GM23248 (cell line): ENCODE measurements around the gene CAMTA1. TPM values are rescaled to one million over a fixed set of nuclear protein-coding genes. Genes with fewer than 3 reads are reported as not detected.

Experiments used
- DNase-seq: peaks from one replicate; pipeline ENCODE4 v3.0.0-alpha.2; 2015
- H2AFZ ChIP-seq: fragments of 200-600 bp; sonication (generic); 2 replicates; pipeline ENCODE4 v1.6.1; 2016; ENCODE audit warnings: antibody characterized with exemption
- H3F3A ChIP-seq: fragments of 200-600 bp; sonication (generic); 2 replicates; pipeline ENCODE4 v1.6.1; 2016; ENCODE audit warnings: mild to moderate bottlenecking, antibody characterized with exemption, mixed run types; ENCODE audit not compliant: insufficient read depth
- H3K27ac ChIP-seq: fragments of 200-600 bp; sonication (generic); 2 replicates; pipeline ENCODE4 v1.5.1; 2016; ENCODE audit warnings: mild to moderate bottlenecking
- H3K27me3 ChIP-seq: fragments of 200-600 bp; sonication (generic); replicated peaks from 2 replicates; pipeline ENCODE4 v1.6.1; 2016; ENCODE audit warnings: mild to moderate bottlenecking; ENCODE audit not compliant: insufficient read depth
- H3K36me3 ChIP-seq: fragments of 200-600 bp; sonication (generic); 2 replicates; pipeline ENCODE4 v1.6.1; 2016; ENCODE audit warnings: low read depth, mild to moderate bottlenecking
- H3K4me1 ChIP-seq: fragments of 200-600 bp; sonication (generic); 2 replicates; pipeline ENCODE4 v1.6.1; 2016; ENCODE audit warnings: mild to moderate bottlenecking; ENCODE audit not compliant: insufficient read depth
- H3K4me2 ChIP-seq: fragments of 200-600 bp; sonication (generic); one replicate; pipeline ENCODE4 v1.6.1; 2016; ENCODE audit warnings: mild to moderate bottlenecking; ENCODE audit not compliant: unreplicated experiment
- H3K4me3 ChIP-seq: fragments of 200-600 bp; sonication (generic); 2 replicates; pipeline ENCODE4 v1.5.1; 2016; ENCODE audit warnings: mild to moderate bottlenecking
- H3K79me2 ChIP-seq: fragments of 200-600 bp; sonication (generic); 2 replicates; pipeline ENCODE4 v1.6.1; 2016; ENCODE audit warnings: mild to moderate bottlenecking; ENCODE audit not compliant: insufficient read depth
- H3K9ac ChIP-seq: fragments of 200-600 bp; sonication (generic); 2 replicates; pipeline ENCODE4 v1.6.1; 2016; ENCODE audit warnings: mild to moderate bottlenecking
- H3K9me2 ChIP-seq: fragments of 200-600 bp; sonication (generic); 2 replicates; pipeline ENCODE4 v1.6.1; 2016; ENCODE audit warnings: mixed run types, mild to moderate bottlenecking, moderate library complexity; ENCODE audit not compliant: insufficient read depth
- H3K9me3 ChIP-seq: fragments of 200-600 bp; sonication (generic); one replicate; pipeline ENCODE4 v1.6.1; 2017; ENCODE audit warnings: low read depth
- H4K20me1 ChIP-seq: fragments of 200-600 bp; sonication (generic); 2 replicates; pipeline ENCODE4 v1.6.0; 2016; ENCODE audit not compliant: insufficient read depth
- EZH2 ChIP-seq: fragments of 200-600 bp; sonication (generic); IDR thresholded peaks from 2 replicates; pipeline ENCODE4 v1.6.1; 2018; ENCODE audit warnings: antibody characterized with exemption, mild to moderate bottlenecking; ENCODE audit not compliant: insufficient read depth, poor library complexity, severe bottlenecking
- EZH2phosphoT487 ChIP-seq: fragments of 200-600 bp; sonication (generic); IDR thresholded peaks from 2 replicates; pipeline ENCODE4 v1.6.1; 2018; ENCODE audit warnings: antibody characterized with exemption, moderate library complexity, mild to moderate bottlenecking, low read depth; ENCODE audit not compliant: insufficient read depth
- WGBS, 2 experiments: methylation state at CpG; one replicate each; pipeline ENCODE4 v1.1.6; 2015 to 2017; ENCODE audit warnings: low lambda C conversion rate in 2 of 2, low coverage in 1 of 2; ENCODE audit errors: missing lambda C conversion rate in 2 of 2; 5-methylcytosine and 5-hydroxymethylcytosine counted together
- in situ Hi-C: fragments of 300-500 bp; cut with MboI; formaldehyde crosslinking; loops from 2 replicates; pipeline ENCODE4 v1.15.0; 2020
- polyA plus RNA-seq: library from polyadenylated mRNA; unstranded; fragments of >200 nt; fragmentation: Nextera tagmentation; extraction: Ambion mirVana; gene quantifications from 2 replicates; pipeline ENCODE4 v1.2.1, GENCODE V29; 2016
- total RNA-seq: library from RNA; depleted of rRNA; stranded (reverse); fragments of >200 nt; shearing (Covaris generic); gene quantifications from 2 replicates; pipeline ENCODE4 v1.2.3, GENCODE V29; 2014

The CAMTA1 gene
- total and polyA plus RNA-seq, 2 experiments from 2014 or later = 50.1 to 165 TPM

GRCh38 chr1:7507285-7508019, 722.2 kb downstream of the CAMTA1 start:
- H3K9ac ChIP-seq = no peak overlapping the region
- H3K9me2 ChIP-seq = no peaks in the 10 kb centered on the region
- in situ Hi-C loops = no loop called here
- H3K4me2 ChIP-seq = no peak overlapping the region
- no peaks in the 10 kb centered on the region for H3K9me3 ChIP-seq
- no peaks in the 10 kb centered on the region for H4K20me1 ChIP-seq
- H3K4me3 ChIP-seq = no peak overlapping the region
- H3K4me1 ChIP-seq = no peaks in the 10 kb centered on the region
- DNase-seq = no peak
- TF ChIP-seq EZH2 (no peak), EZH2phosphoT487 (no peak)
- no peaks in the 10 kb centered on the region for H3F3A ChIP-seq
- no peaks in the 10 kb centered on the region for H3K36me3 ChIP-seq
- H3K79me2 ChIP-seq = no peaks in the 10 kb centered on the region
- H2AFZ ChIP-seq = no peak overlapping the region
- no peaks in the 10 kb centered on the region for H3K27me3 ChIP-seq
- WGBS, 2 experiments = 63 to 67% methylated on average over 21 of the region's 21 CpGs
- no peak overlapping the region for H3K27ac ChIP-seq

GRCh38 chr1:7508052-7508933, 723.0 kb downstream of the CAMTA1 start:
- WGBS, 2 experiments = 89 to 90% methylated on average over 15 to 16 of the region's 16 CpGs
- no peaks in the 10 kb centered on the region for H3K79me2 ChIP-seq
- H3K4me1 ChIP-seq = no peaks in the 10 kb centered on the region
- H3F3A ChIP-seq = no peaks in the 10 kb centered on the region
- H3K36me3 ChIP-seq = no peaks in the 10 kb centered on the region
- DNase-seq = no peak
- no peak overlapping the region for H3K4me3 ChIP-seq
- in situ Hi-C loops = no loop called here
- H4K20me1 ChIP-seq = no peaks in the 10 kb centered on the region
- H3K9me3 ChIP-seq = no peaks in the 10 kb centered on the region
- no peaks in the 10 kb centered on the region for H3K9me2 ChIP-seq
- no peak overlapping the region for H3K4me2 ChIP-seq
- no peak overlapping the region for H3K9ac ChIP-seq
- no peak overlapping the region for H2AFZ ChIP-seq
- no peaks in the 10 kb centered on the region for H3K27me3 ChIP-seq
- TF ChIP-seq EZH2 = no peak
- no peak for TF ChIP-seq EZH2phosphoT487
- no peak overlapping the region for H3K27ac ChIP-seq

- DNase-seq = no peak
- 73 to 81% methylated on average over 11 of the region's 11 CpGs for WGBS, 2 experiments
- no peak for TF ChIP-seq EZH2phosphoT487
- no peak for TF ChIP-seq EZH2
- in situ Hi-C loops = no loop called here
- Histone ChIP-seq H3K9me2 (no peaks in the 10 kb centered on the region), H3K36me3 (no peaks in the 10 kb centered on the region), H3K27ac (no peak overlapping the region), H3K27me3 (no peaks in the 10 kb centered on the region), H3K4me2 (no peak overlapping the region), H4K20me1 (no peaks in the 10 kb centered on the region), H3K79me2 (no peaks in the 10 kb centered on the region), H3F3A (no peaks in the 10 kb centered on the region), H3K4me1 (no peaks in the 10 kb centered on the region), H3K9me3 (no peaks in the 10 kb centered on the region), H3K4me3 (no peak overlapping the region), H3K9ac (no peak overlapping the region), H2AFZ (no peak overlapping the region)
Measured at GRCh38 chr1:7508934-7509519, 723.8 kb downstream of the CAMTA1 start.

- no peak for TF ChIP-seq EZH2
- TF ChIP-seq EZH2phosphoT487 = no peak
- Histone ChIP-seq H3K9me3 (no peaks in the 10 kb centered on the region), H3K9me2 (no peaks in the 10 kb centered on the region), H3K27me3 (no peaks in the 10 kb centered on the region), H3K4me1 (no peaks in the 10 kb centered on the region), H3K9ac (no peak overlapping the region), H3K79me2 (no peaks in the 10 kb centered on the region), H3F3A (no peaks in the 10 kb centered on the region), H3K4me2 (no peak overlapping the region), H4K20me1 (no peaks in the 10 kb centered on the region), H2AFZ (no peak overlapping the region), H3K36me3 (no peaks in the 10 kb centered on the region), H3K27ac (no peak overlapping the region), H3K4me3 (no peak overlapping the region)
- in situ Hi-C loops = no loop called here
- no peak for DNase-seq
- 67 to 76% methylated on average over 7 of the region's 7 CpGs for WGBS, 2 experiments
Measured at GRCh38 chr1:7509598-7509997, 724.3 kb downstream of the CAMTA1 start.
